Measurements from ENCODE around the gene FAM177A1.

The FAM177A1 gene

GRCh38 chr14:35122696-35123387 lies 76.8 kb downstream of the FAM177A1 start:
- no peak for DNase-seq (ENCODE audit: extremely low read depth in 1 of 2, low read depth in 1 of 2)

- DNase-seq (ENCODE audit: extremely low read depth in 1 of 2, low read depth in 1 of 2) = no peak
Measured at GRCh38 chr14:35123388-35123703, 77.3 kb downstream of the FAM177A1 start.

GRCh38 chr14:35124127-35124526 lies 78.1 kb downstream of the FAM177A1 start:
- no peak for DNase-seq (ENCODE audit: extremely low read depth in 1 of 2, low read depth in 1 of 2)
